Stimulated activated CD4-positive, alpha-beta T cell treated with anti-CD3 and anti-CD28 coated beads, Interleukin-1b, Interleukin-23, amount 100 ng/mL, for 24 hours (primary cell): ENCODE results near the gene DCLK1.
A peak's percentile ranks its signal among the peaks of the same experiment; 100 is the strongest.

Source experiments
- DNase-seq, 4 experiments: peaks; one replicate each; pipeline ENCODE4 v3.0.0-alpha.2; 2020; ENCODE audit warnings: low read depth in 4 of 4, low spot score in 1 of 4

The DCLK1 gene

GRCh38 chr13:35720690-35721554, 410.3 kb downstream of the DCLK1 start:
- DNase-seq, result peak in 1 of 4 experiments; percentile 1

GRCh38 chr13:35720290-35720689, 410.9 kb downstream of the DCLK1 start:
- no peak for DNase-seq
